ENCODE results near the gene RBM39.

DNA sequence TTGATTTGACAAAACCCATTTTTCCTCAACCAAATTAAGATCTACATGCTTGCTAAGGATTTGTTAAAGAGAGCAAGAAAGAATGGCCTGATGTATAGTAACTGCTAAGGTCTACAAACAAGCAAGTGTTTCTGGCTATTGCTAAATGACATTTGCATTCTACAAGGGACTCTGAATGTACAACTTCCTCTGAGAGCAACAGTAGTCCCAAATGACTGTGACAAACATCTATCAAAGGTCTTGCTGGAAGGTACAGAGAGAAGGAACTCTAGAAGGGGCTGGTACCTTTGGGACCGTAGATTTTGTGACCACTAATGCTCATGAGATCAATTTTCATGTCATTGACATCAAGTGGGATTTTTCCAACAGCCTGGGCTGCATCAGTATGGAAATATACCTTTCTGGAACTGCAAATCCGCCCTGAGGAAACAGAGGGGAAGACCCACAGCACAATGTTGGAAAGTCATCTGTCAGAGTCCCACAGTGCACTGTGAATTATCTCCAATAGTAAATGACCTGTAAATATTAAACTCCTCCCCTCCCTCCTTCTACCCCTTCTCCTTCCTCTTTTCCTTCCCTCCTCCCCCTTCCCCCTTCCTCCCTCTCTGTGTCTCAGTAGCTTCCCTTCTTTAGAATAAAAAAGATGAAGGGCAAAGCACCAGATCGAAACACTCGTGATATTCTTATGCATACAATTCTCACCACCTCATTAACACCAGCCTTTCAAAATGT is 61.4 kb downstream of the RBM39 start:
- no peak for TF ChIP-seq POLR2A (IDR thresholded peaks at IDR 0.05)
- TF ChIP-seq, protein P1, sequence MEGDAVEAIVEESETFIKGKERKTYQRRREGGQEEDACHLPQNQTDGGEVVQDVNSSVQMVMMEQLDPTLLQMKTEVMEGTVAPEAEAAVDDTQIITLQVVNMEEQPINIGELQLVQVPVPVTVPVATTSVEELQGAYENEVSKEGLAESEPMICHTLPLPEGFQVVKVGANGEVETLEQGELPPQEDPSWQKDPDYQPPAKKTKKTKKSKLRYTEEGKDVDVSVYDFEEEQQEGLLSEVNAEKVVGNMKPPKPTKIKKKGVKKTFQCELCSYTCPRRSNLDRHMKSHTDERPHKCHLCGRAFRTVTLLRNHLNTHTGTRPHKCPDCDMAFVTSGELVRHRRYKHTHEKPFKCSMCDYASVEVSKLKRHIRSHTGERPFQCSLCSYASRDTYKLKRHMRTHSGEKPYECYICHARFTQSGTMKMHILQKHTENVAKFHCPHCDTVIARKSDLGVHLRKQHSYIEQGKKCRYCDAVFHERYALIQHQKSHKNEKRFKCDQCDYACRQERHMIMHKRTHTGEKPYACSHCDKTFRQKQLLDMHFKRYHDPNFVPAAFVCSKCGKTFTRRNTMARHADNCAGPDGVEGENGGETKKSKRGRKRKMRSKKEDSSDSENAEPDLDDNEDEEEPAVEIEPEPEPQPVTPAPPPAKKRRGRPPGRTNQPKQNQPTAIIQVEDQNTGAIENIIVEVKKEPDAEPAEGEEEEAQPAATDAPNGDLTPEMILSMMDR (IDR thresholded peaks at IDR 0.05) = no peak
